ENCODE data around the gene ADAM17. TPM values are rescaled to one million over a fixed set of nuclear protein-coding genes. Genes with fewer than 3 reads are reported as not detected.

The ADAM17 gene
- total RNA-seq, 2 donors from 2014 or later: 49.1 to 50.4 TPM

DNA sequence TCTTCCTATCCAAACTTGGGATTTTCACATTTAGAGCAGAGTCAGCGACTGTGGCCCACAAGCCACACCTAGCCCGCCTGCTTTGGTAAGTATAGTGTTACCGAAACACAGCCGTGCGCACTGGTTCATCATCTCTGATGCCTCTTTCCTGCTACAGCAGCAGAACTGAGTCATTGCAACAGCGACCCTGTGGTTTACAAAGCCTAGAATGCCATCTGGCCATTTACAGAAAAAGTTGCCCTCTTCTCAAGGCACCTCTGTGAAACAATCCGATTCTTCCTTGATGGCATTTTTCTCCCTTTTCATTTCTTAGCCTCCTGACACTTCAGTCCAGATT, 92.0 kb downstream of the ADAM17 start:
- Mint-ChIP-seq H3K36me3 (ENCODE audit: low read depth) (peaks cover 40% of the 10 kb centered on the region), H3K4me3 (no peak overlapping the region), H3K9me3 (no peaks in the 10 kb centered on the region), H3K27me3 (ENCODE audit: insufficient read depth) (no peaks in the 10 kb centered on the region), H3K27ac (no peak overlapping the region), H3K4me1 (peaks cover 10% of the 10 kb centered on the region)
- 81 to 86% methylated on average over 7 of the region's 7 CpGs for WGBS, 2 experiments (ENCODE audit: insufficient coverage in 1 of 2, insufficient read length in 1 of 2)
- no peak for DNase-seq
- Histone ChIP-seq H3K9me3 (ENCODE audit: control insufficient read depth, low read length) (no peaks in the 10 kb centered on the region), H3K4me3 (ENCODE audit: low read length) (no peak overlapping the region), H3K36me3 (ENCODE audit: control insufficient read depth, insufficient read depth, low read length) (peaks cover 62% of the 10 kb centered on the region), H3K4me1 (ENCODE audit: control insufficient read depth, insufficient read depth, low read length) (no peaks in the 10 kb centered on the region), H3K27me3 (ENCODE audit: control insufficient read depth, insufficient read depth, low read length, poor library complexity, severe bottlenecking) (no peaks in the 10 kb centered on the region), H3K27ac (ENCODE audit: low read depth, low read length) (peak overlapping the region; percentile 36), H3K9ac (ENCODE audit: extremely low read depth, low read length, poor library complexity, severe bottlenecking) (no peak overlapping the region)
- TF ChIP-seq CTCF (conservative IDR thresholded peaks at IDR 0.05): no peak

DNA sequence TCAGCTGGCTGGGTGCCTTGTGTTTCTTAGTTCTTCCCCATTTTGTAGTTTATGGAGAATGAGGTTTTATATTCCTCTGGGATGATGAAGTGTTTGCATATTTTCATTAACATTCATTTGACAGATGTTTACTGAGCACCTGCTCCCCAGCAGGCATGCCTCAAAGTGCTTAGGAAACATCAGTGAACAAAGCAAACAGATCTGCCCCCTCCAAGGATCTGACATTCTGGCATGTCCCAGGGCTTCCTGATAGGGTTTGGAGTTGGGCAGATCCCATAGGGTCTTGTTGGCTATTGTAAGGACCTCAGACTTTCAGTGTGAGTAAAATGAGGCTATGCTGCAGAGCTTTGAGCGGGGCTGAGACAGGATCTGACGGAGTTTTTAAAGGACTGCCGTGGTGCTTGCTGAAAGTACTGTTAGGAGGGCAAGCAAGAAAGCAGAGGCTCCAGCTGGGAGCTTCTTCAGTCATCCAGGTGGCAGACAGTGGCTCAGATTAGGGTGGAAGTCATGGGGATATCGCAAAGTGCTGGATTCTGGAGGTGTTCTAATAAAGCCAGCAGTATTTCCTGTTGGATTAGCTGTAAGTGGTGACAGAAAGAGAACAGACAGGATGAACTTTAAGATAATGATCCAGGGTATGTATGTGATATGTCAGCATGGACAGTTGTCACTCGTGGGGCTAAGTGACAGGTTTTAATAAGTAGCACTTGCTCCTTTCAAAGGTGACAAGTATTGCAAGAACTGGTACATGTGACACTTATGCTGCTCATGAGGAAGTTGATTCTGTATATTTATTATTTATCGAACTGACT, 92.5 kb downstream of the ADAM17 start:
- H3K9me3 ChIP-seq (ENCODE audit: control insufficient read depth, low read length): no peaks in the 10 kb centered on the region
- H3K27ac Mint-ChIP-seq: peak overlapping the region; percentile 84
- H3K9me3 Mint-ChIP-seq: no peaks in the 10 kb centered on the region
- H3K4me1 ChIP-seq (ENCODE audit: control insufficient read depth, insufficient read depth, low read length): no peaks in the 10 kb centered on the region
- H3K36me3 Mint-ChIP-seq (ENCODE audit: low read depth): peaks cover 42% of the 10 kb centered on the region
- no peaks in the 10 kb centered on the region for H3K27me3 Mint-ChIP-seq (ENCODE audit: insufficient read depth)
- no peak overlapping the region for H3K9ac ChIP-seq (ENCODE audit: extremely low read depth, low read length, poor library complexity, severe bottlenecking)
- H3K4me3 ChIP-seq (ENCODE audit: low read length): no peak overlapping the region
- H3K4me3 Mint-ChIP-seq: no peak overlapping the region
- peaks cover 10% of the 10 kb centered on the region for H3K4me1 Mint-ChIP-seq
- no peak for TF ChIP-seq CTCF (conservative IDR thresholded peaks at IDR 0.05)
- peaks cover 65% of the 10 kb centered on the region for H3K36me3 ChIP-seq (ENCODE audit: control insufficient read depth, insufficient read depth, low read length)
- peak overlapping the region; percentile 33 for H3K27ac ChIP-seq (ENCODE audit: low read depth, low read length)
- WGBS, 2 experiments (ENCODE audit: insufficient coverage in 1 of 2, insufficient read length in 1 of 2): 92 to 97% methylated on average over 6 of the region's 6 CpGs
- peak; percentile 58 for DNase-seq
- no peaks in the 10 kb centered on the region for H3K27me3 ChIP-seq (ENCODE audit: control insufficient read depth, insufficient read depth, low read length, poor library complexity, severe bottlenecking)

GRCh38 chr2:9462313-9462712, 93.3 kb downstream of the ADAM17 start:
- peaks cover 68% of the 10 kb centered on the region for H3K36me3 ChIP-seq (ENCODE audit: control insufficient read depth, insufficient read depth, low read length)
- no peaks in the 10 kb centered on the region for H3K27me3 ChIP-seq (ENCODE audit: control insufficient read depth, insufficient read depth, low read length, poor library complexity, severe bottlenecking)
- no peak overlapping the region for H3K4me3 ChIP-seq (ENCODE audit: low read length)
- Mint-ChIP-seq H3K36me3 (ENCODE audit: low read depth) (peaks cover 43% of the 10 kb centered on the region), H3K4me3 (no peak overlapping the region), H3K27me3 (ENCODE audit: insufficient read depth) (no peaks in the 10 kb centered on the region), H3K27ac (no peak overlapping the region), H3K4me1 (peaks cover 10% of the 10 kb centered on the region), H3K9me3 (no peaks in the 10 kb centered on the region)
- H3K9me3 ChIP-seq (ENCODE audit: control insufficient read depth, low read length): no peaks in the 10 kb centered on the region
- no peak for DNase-seq
- TF ChIP-seq CTCF (conservative IDR thresholded peaks at IDR 0.05): no peak
- H3K4me1 ChIP-seq (ENCODE audit: control insufficient read depth, insufficient read depth, low read length): no peaks in the 10 kb centered on the region
- 92 to 98% methylated on average over 4 to 5 of the region's 5 CpGs for WGBS, 2 experiments (ENCODE audit: insufficient coverage in 1 of 2, insufficient read length in 1 of 2)
- H3K27ac ChIP-seq (ENCODE audit: low read depth, low read length): no peak overlapping the region
- H3K9ac ChIP-seq (ENCODE audit: extremely low read depth, low read length, poor library complexity, severe bottlenecking): no peak overlapping the region

Measured in endodermal cell (in vitro differentiated cells).